HepG2 (cell line): ENCODE data around the gene AK8.

Experiments
- CCDC6 ChIP-seq: sonication (generic); formaldehyde crosslinking; IDR thresholded peaks from 2 replicates; pipeline ENCODE4 v1.8.1; 2022; ENCODE audit warnings: mild to moderate bottlenecking, missing genetic modification reagents, moderate library complexity
- MTA1 ChIP-seq: sonication (generic); formaldehyde crosslinking; IDR thresholded peaks from 2 replicates; pipeline ENCODE4 v1.4.0; 2020; ENCODE audit warnings: missing genetic modification reagents, mild to moderate bottlenecking, borderline replicate concordance
- NFKB2 ChIP-seq: sonication (generic); formaldehyde crosslinking; IDR thresholded peaks from 2 replicates; pipeline ENCODE4 v1.4.0; 2020; ENCODE audit warnings: missing genetic modification reagents, borderline replicate concordance
- SMARCC2 ChIP-seq: fragments of 450-650 bp; IDR thresholded peaks from 2 replicates; pipeline ENCODE4 v1.6.1; 2017; ENCODE audit warnings: antibody characterized with exemption, mild to moderate bottlenecking
- TF ChIP-seq, protein P1 (sequence below): conservative IDR thresholded peaks from 2 replicates; pipeline ENCODE4 v1.6.1; 2018; ENCODE audit warnings: missing genetic modification reagents
- TF ChIP-seq, protein P2 (sequence below): sonication (generic); formaldehyde crosslinking; IDR thresholded peaks from 2 replicates; pipeline ENCODE4 v1.4.0; 2020; ENCODE audit warnings: mild to moderate bottlenecking, missing genetic modification reagents
- TF ChIP-seq, protein P3 (sequence below): sonication (generic); formaldehyde crosslinking; IDR thresholded peaks from 2 replicates; pipeline ENCODE4 v1.5.0; 2020; ENCODE audit warnings: mild to moderate bottlenecking, missing genetic modification reagents, moderate library complexity

DNA sequence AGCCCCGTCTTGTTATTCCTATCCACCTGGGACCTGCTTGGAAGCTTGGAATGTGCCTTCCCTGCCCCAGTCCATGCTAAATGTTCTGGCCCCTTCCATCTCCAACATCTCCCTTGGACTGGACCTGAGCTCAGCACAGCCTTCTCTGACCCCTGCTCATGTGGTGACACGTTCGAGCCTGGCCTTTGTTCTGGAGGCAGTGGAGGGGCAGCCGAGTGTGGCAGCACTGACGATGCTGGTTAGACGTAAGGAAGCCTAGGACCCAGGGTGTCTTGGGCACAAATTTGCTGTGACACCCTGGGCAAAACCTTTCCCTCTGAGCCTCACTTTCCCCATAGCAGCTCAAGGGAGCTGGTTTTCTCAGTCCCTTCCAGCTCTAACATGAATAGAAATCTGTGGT, 4.5 kb upstream of the AK8 start:
- TF ChIP-seq SMARCC2 (no peak), CCDC6 (CRISPR knock-in tag) (no peak), NFKB2 (no peak), MTA1 (CRISPR knock-in tag) (no peak)
- TF ChIP-seq, protein P1, sequence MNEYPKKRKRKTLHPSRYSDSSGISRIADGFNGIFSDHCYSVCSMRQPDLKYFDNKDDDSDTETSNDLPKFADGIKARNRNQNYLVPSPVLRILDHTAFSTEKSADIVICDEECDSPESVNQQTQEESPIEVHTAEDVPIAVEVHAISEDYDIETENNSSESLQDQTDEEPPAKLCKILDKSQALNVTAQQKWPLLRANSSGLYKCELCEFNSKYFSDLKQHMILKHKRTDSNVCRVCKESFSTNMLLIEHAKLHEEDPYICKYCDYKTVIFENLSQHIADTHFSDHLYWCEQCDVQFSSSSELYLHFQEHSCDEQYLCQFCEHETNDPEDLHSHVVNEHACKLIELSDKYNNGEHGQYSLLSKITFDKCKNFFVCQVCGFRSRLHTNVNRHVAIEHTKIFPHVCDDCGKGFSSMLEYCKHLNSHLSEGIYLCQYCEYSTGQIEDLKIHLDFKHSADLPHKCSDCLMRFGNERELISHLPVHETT = no peak
- TF ChIP-seq, protein P2, sequence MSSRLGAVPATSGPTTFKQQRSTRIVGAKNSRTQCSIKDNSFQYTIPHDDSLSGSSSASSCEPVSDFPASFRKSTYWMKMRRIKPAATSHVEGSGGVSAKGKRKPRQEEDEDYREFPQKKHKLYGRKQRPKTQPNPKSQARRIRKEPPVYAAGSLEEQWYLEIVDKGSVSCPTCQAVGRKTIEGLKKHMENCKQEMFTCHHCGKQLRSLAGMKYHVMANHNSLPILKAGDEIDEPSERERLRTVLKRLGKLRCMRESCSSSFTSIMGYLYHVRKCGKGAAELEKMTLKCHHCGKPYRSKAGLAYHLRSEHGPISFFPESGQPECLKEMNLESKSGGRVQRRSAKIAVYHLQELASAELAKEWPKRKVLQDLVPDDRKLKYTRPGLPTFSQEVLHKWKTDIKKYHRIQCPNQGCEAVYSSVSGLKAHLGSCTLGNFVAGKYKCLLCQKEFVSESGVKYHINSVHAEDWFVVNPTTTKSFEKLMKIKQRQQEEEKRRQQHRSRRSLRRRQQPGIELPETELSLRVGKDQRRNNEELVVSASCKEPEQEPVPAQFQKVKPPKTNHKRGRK (CRISPR knock-in tag) = no peak
- TF ChIP-seq, protein P3, sequence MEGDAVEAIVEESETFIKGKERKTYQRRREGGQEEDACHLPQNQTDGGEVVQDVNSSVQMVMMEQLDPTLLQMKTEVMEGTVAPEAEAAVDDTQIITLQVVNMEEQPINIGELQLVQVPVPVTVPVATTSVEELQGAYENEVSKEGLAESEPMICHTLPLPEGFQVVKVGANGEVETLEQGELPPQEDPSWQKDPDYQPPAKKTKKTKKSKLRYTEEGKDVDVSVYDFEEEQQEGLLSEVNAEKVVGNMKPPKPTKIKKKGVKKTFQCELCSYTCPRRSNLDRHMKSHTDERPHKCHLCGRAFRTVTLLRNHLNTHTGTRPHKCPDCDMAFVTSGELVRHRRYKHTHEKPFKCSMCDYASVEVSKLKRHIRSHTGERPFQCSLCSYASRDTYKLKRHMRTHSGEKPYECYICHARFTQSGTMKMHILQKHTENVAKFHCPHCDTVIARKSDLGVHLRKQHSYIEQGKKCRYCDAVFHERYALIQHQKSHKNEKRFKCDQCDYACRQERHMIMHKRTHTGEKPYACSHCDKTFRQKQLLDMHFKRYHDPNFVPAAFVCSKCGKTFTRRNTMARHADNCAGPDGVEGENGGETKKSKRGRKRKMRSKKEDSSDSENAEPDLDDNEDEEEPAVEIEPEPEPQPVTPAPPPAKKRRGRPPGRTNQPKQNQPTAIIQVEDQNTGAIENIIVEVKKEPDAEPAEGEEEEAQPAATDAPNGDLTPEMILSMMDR (CRISPR knock-in tag) = no peak
